Smooth muscle cell (in vitro differentiated cells): ENCODE measurements around the gene NDST4. TPM values are rescaled to one million over a fixed set of nuclear protein-coding genes. Genes with fewer than 3 reads are reported as not detected.

ENCODE experiments used
- DNase-seq: peaks from one replicate; lab custom pipeline; 2025; ENCODE audit not compliant: unreplicated experiment; lab: John Stamatoyannopoulos, UW
- H2AFZ ChIP-seq: fragments of 200-600 bp; sonication (generic); 2 replicates; pipeline ENCODE4 v1.6.0; 2016; ENCODE audit warnings: antibody characterized with exemption, low read depth, mild to moderate bottlenecking
- H3F3A ChIP-seq: fragments of 200-600 bp; sonication (generic); 2 replicates; pipeline ENCODE4 v1.6.0; 2017; ENCODE audit warnings: antibody characterized with exemption, low read depth
- H3K27ac ChIP-seq: fragments of 200-600 bp; sonication (generic); 2 replicates; pipeline ENCODE4 v1.5.1; 2016; ENCODE audit warnings: low read depth, mild to moderate bottlenecking
- H3K27me3 ChIP-seq: fragments of 200-600 bp; sonication (generic); 2 replicates; pipeline ENCODE4 v1.6.1; 2016; ENCODE audit warnings: low read depth, mild to moderate bottlenecking
- H3K36me3 ChIP-seq: fragments of 200-600 bp; sonication (generic); 2 replicates; pipeline ENCODE4 v1.5.1; 2016; ENCODE audit warnings: low read depth
- H3K4me1 ChIP-seq: fragments of 200-600 bp; sonication (generic); 2 replicates; pipeline ENCODE4 v1.5.1; 2016; ENCODE audit warnings: low read depth
- H3K4me2 ChIP-seq: fragments of 200-600 bp; sonication (generic); 2 replicates; pipeline ENCODE4 v1.6.0; 2016; ENCODE audit warnings: mild to moderate bottlenecking
- H3K4me3 ChIP-seq: fragments of 200-600 bp; sonication (generic); 2 replicates; pipeline ENCODE4 v1.5.1; 2016; ENCODE audit warnings: mild to moderate bottlenecking
- H3K79me2 ChIP-seq: fragments of 200-600 bp; sonication (generic); 2 replicates; pipeline ENCODE4 v1.6.0; 2016; ENCODE audit warnings: low read depth, mild to moderate bottlenecking
- H3K9ac ChIP-seq: fragments of 200-600 bp; sonication (generic); 2 replicates; pipeline ENCODE4 v1.6.0; 2016; ENCODE audit warnings: low read depth
- H3K9me3 ChIP-seq: fragments of 200-600 bp; sonication (generic); replicated peaks from 2 replicates; pipeline ENCODE4 v1.5.1; 2016; ENCODE audit warnings: low read depth
- H4K20me1 ChIP-seq: fragments of 200-600 bp; sonication (generic); 2 replicates; pipeline ENCODE4 v1.6.0; 2016; ENCODE audit warnings: low read depth
- CTCF ChIP-seq: fragments of 200-600 bp; sonication (generic); IDR thresholded peaks from 2 replicates; pipeline ENCODE4 v1.5.1; 2017; ENCODE audit warnings: borderline replicate concordance, mild to moderate bottlenecking, antibody characterized with exemption; ENCODE audit not compliant: insufficient read depth, poor library complexity, severe bottlenecking
- WGBS: methylation state at CpG from one replicate; pipeline ENCODE4 v1.1.7; 2016; ENCODE audit warnings: low lambda C conversion rate; 5-methylcytosine and 5-hydroxymethylcytosine counted together
- polyA plus RNA-seq: library from polyadenylated mRNA; unstranded; fragments of >200 nt; fragmentation: Nextera tagmentation; extraction: Ambion mirVana; gene quantifications from 2 replicates; pipeline ENCODE4 v1.2.1, GENCODE V29; 2016
- total RNA-seq: library from RNA; depleted of rRNA; stranded (reverse); fragments of >200 nt; gene quantifications from 2 replicates; pipeline ENCODE4 v1.2.3, GENCODE V29; 2014

NDST4 gene
- total and polyA plus RNA-seq, 2 experiments from 2014 or later, result not detected

DNA sequence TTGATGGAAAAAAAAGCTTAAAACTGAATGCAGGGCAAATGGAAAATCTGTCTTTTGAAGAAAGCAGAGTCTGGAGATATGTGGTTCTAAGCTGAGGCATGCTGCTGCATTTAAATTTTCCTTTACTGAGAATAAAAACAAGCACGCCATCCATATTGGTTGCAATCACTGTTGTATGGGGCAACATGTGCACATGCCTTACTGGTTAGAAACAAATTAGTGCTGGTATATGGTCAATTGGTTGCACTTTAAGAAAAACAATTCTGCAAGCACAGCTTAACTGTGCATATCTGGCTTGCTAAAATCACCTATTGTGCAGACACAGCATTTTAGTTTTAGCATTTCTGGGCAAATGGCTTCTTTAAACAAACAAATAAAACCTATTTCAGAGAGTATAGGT is 239.1 kb downstream of the NDST4 start:
- Histone ChIP-seq H4K20me1 (no peaks in the 10 kb centered on the region), H3K9ac (no peak overlapping the region), H3K79me2 (no peaks in the 10 kb centered on the region), H3K36me3 (no peaks in the 10 kb centered on the region), H3K27ac (no peak overlapping the region), H3F3A (no peaks in the 10 kb centered on the region), H3K9me3 (no peaks in the 10 kb centered on the region), H2AFZ (no peak overlapping the region), H3K4me1 (no peaks in the 10 kb centered on the region), H3K4me3 (no peak overlapping the region), H3K4me2 (no peak overlapping the region), H3K27me3 (no peaks in the 10 kb centered on the region)
- WGBS, result 100% methylated on average over 1 of the region's 1 CpG
- no peak for DNase-seq
- TF ChIP-seq CTCF, result no peak

- Histone ChIP-seq H4K20me1 (no peaks in the 10 kb centered on the region), H2AFZ (no peak overlapping the region), H3K27me3 (no peaks in the 10 kb centered on the region), H3K9ac (no peak overlapping the region), H3K4me3 (no peak overlapping the region), H3F3A (no peaks in the 10 kb centered on the region), H3K4me1 (no peaks in the 10 kb centered on the region), H3K4me2 (no peak overlapping the region), H3K79me2 (no peaks in the 10 kb centered on the region), H3K36me3 (no peaks in the 10 kb centered on the region), H3K27ac (no peak overlapping the region), H3K9me3 (no peaks in the 10 kb centered on the region)
- TF ChIP-seq CTCF, result no peak
- DNase-seq, result no peak
- 71% methylated on average over 1 of the region's 1 CpG for WGBS
These were observed 242.4 kb downstream of the NDST4 start for GRCh38 chr4:114870987-114871386.

DNA sequence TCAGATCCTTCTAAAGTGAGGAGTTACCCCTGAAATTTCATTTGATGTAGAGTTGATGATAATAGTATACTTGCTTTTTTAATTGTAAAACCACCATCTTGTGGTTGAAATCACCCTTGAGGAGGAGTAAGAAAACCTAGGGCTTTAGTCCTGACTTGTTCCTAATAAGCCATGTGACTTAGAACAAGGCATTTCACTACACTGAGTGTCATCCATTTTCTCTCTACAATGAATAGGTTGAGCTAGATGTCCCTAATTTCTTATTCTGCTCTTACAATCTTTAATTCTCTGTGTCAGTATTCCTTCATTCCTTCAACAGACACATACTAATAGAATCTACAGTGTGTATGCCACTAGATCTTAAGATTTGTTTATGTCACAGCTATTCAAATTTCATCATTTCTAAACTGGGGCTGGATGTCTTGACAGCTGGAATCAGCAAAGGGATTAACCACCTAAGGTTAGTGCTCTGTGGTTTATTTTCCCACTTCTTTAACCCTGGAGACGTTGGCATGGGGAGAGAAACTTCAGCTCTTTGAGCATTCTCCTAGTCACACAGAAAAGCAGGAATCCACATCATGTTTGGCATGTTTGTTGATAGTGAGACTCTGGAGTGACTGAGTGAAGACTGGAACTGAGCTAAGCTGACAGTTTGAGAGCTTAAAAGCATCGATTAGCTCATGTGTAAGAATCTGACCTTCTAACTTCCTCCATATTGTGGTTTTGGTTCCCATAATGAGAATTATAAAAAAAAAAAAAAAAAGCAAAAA is 246.3 kb downstream of the NDST4 start:
- Histone ChIP-seq H3K79me2 (no peaks in the 10 kb centered on the region), H3K4me3 (no peak overlapping the region), H3K36me3 (no peaks in the 10 kb centered on the region), H3K4me2 (no peak overlapping the region), H3K9me3 (no peaks in the 10 kb centered on the region), H3F3A (no peaks in the 10 kb centered on the region), H2AFZ (peak overlapping the region; percentile 26), H3K9ac (no peak overlapping the region), H4K20me1 (no peaks in the 10 kb centered on the region), H3K27me3 (no peaks in the 10 kb centered on the region), H3K4me1 (no peaks in the 10 kb centered on the region), H3K27ac (no peak overlapping the region)
- no peak for DNase-seq
- WGBS, result 55% methylated on average over 2 of the region's 2 CpGs
- TF ChIP-seq CTCF, result no peak

DNA sequence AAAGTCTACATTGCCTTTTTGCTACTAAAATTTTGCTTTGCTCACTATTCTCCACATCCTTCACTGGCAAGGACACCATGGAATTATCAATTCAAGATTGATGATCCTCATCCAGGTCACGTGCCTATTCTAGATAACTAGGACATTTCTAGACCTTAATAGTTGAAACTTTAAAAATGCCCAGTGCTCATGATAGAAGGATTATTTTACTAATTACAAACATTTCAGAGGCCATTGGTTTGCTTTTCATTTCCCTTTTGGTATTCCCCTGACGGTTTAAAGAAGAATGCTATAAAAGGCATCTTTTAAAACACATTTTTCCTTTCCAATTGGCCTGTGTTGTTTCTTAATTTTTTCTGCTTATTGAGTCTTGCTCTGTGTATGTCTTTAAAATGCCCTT is 249.4 kb downstream of the NDST4 start:
- TF ChIP-seq CTCF, result no peak
- WGBS, result 87% methylated on average over 2 of the region's 2 CpGs
- DNase-seq, result no peak
- no peaks in the 10 kb centered on the region for H3K9me3 ChIP-seq
- H3K27me3 ChIP-seq, result no peaks in the 10 kb centered on the region
- H3K36me3 ChIP-seq, result no peaks in the 10 kb centered on the region
- no peak overlapping the region for H3K9ac ChIP-seq
- no peaks in the 10 kb centered on the region for H3F3A ChIP-seq
- no peaks in the 10 kb centered on the region for H4K20me1 ChIP-seq
- no peak overlapping the region for H3K4me3 ChIP-seq
- no peaks in the 10 kb centered on the region for H3K4me1 ChIP-seq
- no peak overlapping the region for H2AFZ ChIP-seq
- H3K27ac ChIP-seq, result no peak overlapping the region
- no peak overlapping the region for H3K4me2 ChIP-seq
- H3K79me2 ChIP-seq, result no peaks in the 10 kb centered on the region
